Posterior vena cava (tissue), 2 donors: ENCODE data around the gene DLX4. TPM values are rescaled to one million over a fixed set of nuclear protein-coding genes. Genes with fewer than 3 reads are reported as not detected.

Source experiments
- DNase-seq: peaks from one replicate; pipeline ENCODE4 v3.0.0-alpha.2; 2020; ENCODE audit warnings: low spot score
- intact Hi-C, 2 donors: fragments of 100-400 bp; cut with DNase I; formaldehyde crosslinking; loops; one replicate each; pipeline versions ENCODE4 v1.14.1 to v1.14.2; 2022 to 2023
- long read RNA-seq, 2 donors: library from polyadenylated mRNA; unstranded; transcript quantifications; one replicate each; pipeline ENCODE4 v2.0.0, GENCODE V29; 2020 to 2021
- total RNA-seq, 2 donors: library from RNA; stranded (reverse); fragmentation: NEBNext Ultra II Directional; extraction: Animal tissue kit (Norgen Biotek cat#: 25700); gene quantifications; one replicate each; pipeline ENCODE4 v1.2.1, GENCODE V29; 2021
- donor health status: DM: yes; HTN: yes; CAD: no.
- donor health status: DM: yes; HTN: yes; CAD: no.

Gene DLX4
- total RNA-seq, result under 1 TPM in 1 of 2 donors, not detected in 1; 0.19 TPM
- long read RNA-seq, donor 1, result 0 reads
- long read RNA-seq, donor 2, result 0 reads

- intact Hi-C loops, result no loop called here
- peak; percentile 89 for DNase-seq
These were observed at the start of gene DLX4 for GRCh38 chr17:49969134-49969759. DLX4 (plus strand) TSS chr17:49969190; CDS start chr17:49969469, 279 bp downstream.

GRCh38 chr17:49920030-49920769, 48.8 kb upstream of the DLX4 start:
- DNase-seq, result no peak
- intact Hi-C loops, result no loop called here

GRCh38 chr17:49922095-49922494, 46.9 kb upstream of the DLX4 start:
- intact Hi-C loops, result no loop called here
- DNase-seq, result no peak

GRCh38 chr17:49924116-49924515, 44.9 kb upstream of the DLX4 start:
- DNase-seq, result no peak

GRCh38 chr17:49924589-49924988, 44.4 kb upstream of the DLX4 start:
- intact Hi-C loops, result no loop called here
- DNase-seq, result no peak

More at GRCh38 chr17:49924116-49924515, 44.9 kb upstream of the DLX4 start:
- intact Hi-C loops, result no loop called here

GRCh38 chr17:49925921-49926320, 43.1 kb upstream of the DLX4 start:
- DNase-seq, result peak; percentile 91
- intact Hi-C loops, result no loop called here

- DNase-seq, result peak; percentile 95
- intact Hi-C loops, result no loop called here
These were observed 42.1 kb upstream of the DLX4 start for GRCh38 chr17:49926886-49927285.

GRCh38 chr17:49928126-49928800, 40.7 kb upstream of the DLX4 start:
- intact Hi-C loops, result no loop called here
- DNase-seq, result no peak

- intact Hi-C loops, result no loop called here
- no peak for DNase-seq
These were observed 40.0 kb upstream of the DLX4 start for GRCh38 chr17:49928837-49929475.

GRCh38 chr17:49930880-49931279, 38.1 kb upstream of the DLX4 start:
- intact Hi-C loops, result no loop called here
- DNase-seq, result no peak

GRCh38 chr17:49931416-49932137, 37.4 kb upstream of the DLX4 start:
- intact Hi-C loops, result no loop called here

GRCh38 chr17:49932138-49932723, 36.8 kb upstream of the DLX4 start:
- no peak for DNase-seq

More at GRCh38 chr17:49931416-49932137, 37.4 kb upstream of the DLX4 start:
- DNase-seq, result no peak

GRCh38 chr17:49932901-49933300, 36.1 kb upstream of the DLX4 start:
- no peak for DNase-seq
- intact Hi-C loops, result no loop called here

More at GRCh38 chr17:49932138-49932723, 36.8 kb upstream of the DLX4 start:
- intact Hi-C loops, result no loop called here

- no peak for DNase-seq
- intact Hi-C loops, result no loop called here
These were observed 33.3 kb upstream of the DLX4 start for GRCh38 chr17:49935526-49936210.

- DNase-seq, result no peak
- intact Hi-C loops, result no loop called here
These were observed 32.6 kb upstream of the DLX4 start for GRCh38 chr17:49936386-49936785.

- intact Hi-C loops, result no loop called here
- DNase-seq, result no peak
These were observed 29.7 kb upstream of the DLX4 start for GRCh38 chr17:49939318-49939717.

GRCh38 chr17:49941427-49941826, 27.6 kb upstream of the DLX4 start:
- no peak for DNase-seq
- intact Hi-C loops, result no loop called here

- intact Hi-C loops, result no loop called here
- no peak for DNase-seq
These were observed 26.0 kb upstream of the DLX4 start for GRCh38 chr17:49942947-49943346.
